ENCODE results near the gene NBPF1. TPM values are rescaled to one million over a fixed set of nuclear protein-coding genes. Genes with fewer than 3 reads are reported as not detected.
A peak's percentile ranks its signal among the peaks of the same experiment; 100 is the strongest.
"Not testable (repeated sequence)": the region's sequence is repeated elsewhere in the genome, so short reads cannot be mapped to it uniquely, and the experiment has no call there.

The NBPF1 gene
- total and polyA plus RNA-seq, 4 donors, result 7.9 to 55.0 (median 12.6) TPM

- H3K4me3 ChIP-seq (ENCODE audit: low read length in 2 of 2); H3K9me3 ChIP-seq (ENCODE audit: control insufficient read depth, low read length); ATAC-seq (ENCODE audit: low FRiP score); intact Hi-C loops (cut with DNase I); H3K27ac ChIP-seq (ENCODE audit: low read depth in 1 of 2, low read length in 2 of 2); H3K36me3 ChIP-seq (ENCODE audit: control insufficient read depth in 1 of 2, insufficient read depth in 2 of 2, low read length in 1 of 2); H3K27me3 ChIP-seq (ENCODE audit: control insufficient read depth in 1 of 2, insufficient read depth in 2 of 2, low read length in 1 of 2); H3K4me1 ChIP-seq (ENCODE audit: control insufficient read depth in 1 of 2, insufficient read depth in 2 of 2, low read length in 2 of 2): not testable (repeated sequence)
- 93 to 94% methylated on average over 6 of the region's 6 CpGs for WGBS, 2 donors
- peak in 1 of 2 donors; percentile 70 for DNase-seq
These were observed 20.3 kb upstream of the NBPF1 start for GRCh38 chr1:16633540-16634282.

- H3K9me3 ChIP-seq (ENCODE audit: control insufficient read depth, low read length); intact Hi-C loops (cut with DNase I); H3K4me3 ChIP-seq (ENCODE audit: low read length in 2 of 2); H3K27ac ChIP-seq (ENCODE audit: low read depth in 1 of 2, low read length in 2 of 2); H3K36me3 ChIP-seq (ENCODE audit: control insufficient read depth in 1 of 2, insufficient read depth in 2 of 2, low read length in 1 of 2); H3K27me3 ChIP-seq (ENCODE audit: control insufficient read depth in 1 of 2, insufficient read depth in 2 of 2, low read length in 1 of 2); ATAC-seq (ENCODE audit: low FRiP score); H3K4me1 ChIP-seq (ENCODE audit: control insufficient read depth in 1 of 2, insufficient read depth in 2 of 2, low read length in 2 of 2): not testable (repeated sequence)
- 94 to 95% methylated on average over 14 of the region's 14 CpGs for WGBS, 2 donors
- peak; percentile 41 to 73 for DNase-seq
These were observed 18.9 kb upstream of the NBPF1 start for GRCh38 chr1:16632044-16632850.

GRCh38 chr1:16631248-16632043 lies 18.1 kb upstream of the NBPF1 start:
- peak; percentile 58 to 76 for DNase-seq
- WGBS, 2 donors, result 90 to 93% methylated on average over 20 of the region's 20 CpGs
- no peaks in the 10 kb centered on the region for H3K27me3 ChIP-seq (ENCODE audit: control insufficient read depth in 1 of 2, insufficient read depth in 2 of 2, low read length in 1 of 2)
- no peaks in the 10 kb centered on the region for H3K4me1 ChIP-seq (ENCODE audit: control insufficient read depth in 1 of 2, insufficient read depth in 2 of 2, low read length in 2 of 2)
- ATAC-seq (ENCODE audit: low FRiP score), result peak; percentile 0
- H3K27ac ChIP-seq (ENCODE audit: low read depth in 1 of 2, low read length in 2 of 2), result no peak overlapping the region
- intact Hi-C loops (cut with DNase I), result no loop called here
- no peaks in the 10 kb centered on the region for H3K9me3 ChIP-seq (ENCODE audit: control insufficient read depth, low read length)
- peaks cover 3 to 10% of the 10 kb centered on the region in 2 donors for H3K36me3 ChIP-seq (ENCODE audit: control insufficient read depth in 1 of 2, insufficient read depth in 2 of 2, low read length in 1 of 2)
- no peak overlapping the region for H3K4me3 ChIP-seq (ENCODE audit: low read length in 2 of 2)

GRCh38 chr1:16630661-16631247 lies 17.4 kb upstream of the NBPF1 start:
- H3K36me3 ChIP-seq (ENCODE audit: control insufficient read depth in 1 of 2, insufficient read depth in 2 of 2, low read length in 1 of 2), result peaks cover 3 to 12% of the 10 kb centered on the region in 2 donors
- ATAC-seq (ENCODE audit: low FRiP score), result peak; percentile 0

GRCh38 chr1:16629916-16630530 lies 16.7 kb upstream of the NBPF1 start:
- ATAC-seq (ENCODE audit: low FRiP score); H3K4me1 ChIP-seq (ENCODE audit: control insufficient read depth in 1 of 2, insufficient read depth in 2 of 2, low read length in 2 of 2); H3K4me3 ChIP-seq (ENCODE audit: low read length in 2 of 2); H3K27me3 ChIP-seq (ENCODE audit: control insufficient read depth in 1 of 2, insufficient read depth in 2 of 2, low read length in 1 of 2); intact Hi-C loops (cut with DNase I); H3K9me3 ChIP-seq (ENCODE audit: control insufficient read depth, low read length); H3K27ac ChIP-seq (ENCODE audit: low read depth in 1 of 2, low read length in 2 of 2): not testable (repeated sequence)
- H3K36me3 ChIP-seq (ENCODE audit: control insufficient read depth in 1 of 2, insufficient read depth in 2 of 2, low read length in 1 of 2), result peaks cover 3 to 16% of the 10 kb centered on the region in 2 donors
- WGBS, 2 donors, result 94 to 95% methylated on average over 21 of the region's 21 CpGs
- peak; percentile 58 to 80 for DNase-seq

More at GRCh38 chr1:16630661-16631247, 17.4 kb upstream of the NBPF1 start:
- no peaks in the 10 kb centered on the region for H3K27me3 ChIP-seq (ENCODE audit: control insufficient read depth in 1 of 2, insufficient read depth in 2 of 2, low read length in 1 of 2)
- H3K4me1 ChIP-seq (ENCODE audit: control insufficient read depth in 1 of 2, insufficient read depth in 2 of 2, low read length in 2 of 2), result no peaks in the 10 kb centered on the region
- no peak overlapping the region for H3K27ac ChIP-seq (ENCODE audit: low read depth in 1 of 2, low read length in 2 of 2)
- 83 to 90% methylated on average over 36 of the region's 36 CpGs for WGBS, 2 donors
- DNase-seq, result peak; percentile 56 to 81
- intact Hi-C loops (cut with DNase I), result no loop called here
- no peaks in the 10 kb centered on the region for H3K9me3 ChIP-seq (ENCODE audit: control insufficient read depth, low read length)
- no peak overlapping the region for H3K4me3 ChIP-seq (ENCODE audit: low read length in 2 of 2)

- 90% methylated on average over 19 of the region's 19 CpGs for WGBS, 2 donors
- no peaks in the 10 kb centered on the region for H3K27me3 ChIP-seq (ENCODE audit: control insufficient read depth in 1 of 2, insufficient read depth in 2 of 2, low read length in 1 of 2)
- intact Hi-C loops (cut with DNase I), result no loop called here
- ATAC-seq (ENCODE audit: low FRiP score) (no peak), DNase-seq (peak; percentile 56 to 83)
- peaks cover 3 to 16% of the 10 kb centered on the region in 2 donors for H3K36me3 ChIP-seq (ENCODE audit: control insufficient read depth in 1 of 2, insufficient read depth in 2 of 2, low read length in 1 of 2)
- H3K27ac ChIP-seq (ENCODE audit: low read depth in 1 of 2, low read length in 2 of 2), result no peak overlapping the region
- H3K9me3 ChIP-seq (ENCODE audit: control insufficient read depth, low read length), result no peaks in the 10 kb centered on the region
- H3K4me3 ChIP-seq (ENCODE audit: low read length in 2 of 2), result no peak overlapping the region
- no peaks in the 10 kb centered on the region for H3K4me1 ChIP-seq (ENCODE audit: control insufficient read depth in 1 of 2, insufficient read depth in 2 of 2, low read length in 2 of 2)
These were observed 15.2 kb upstream of the NBPF1 start for GRCh38 chr1:16628361-16629111.

GRCh38 chr1:16626409-16626983 lies 13.1 kb upstream of the NBPF1 start:
- H3K9me3 ChIP-seq (ENCODE audit: control insufficient read depth, low read length); H3K4me3 ChIP-seq (ENCODE audit: low read length in 2 of 2): not testable (repeated sequence)
- peak in 1 of 2 donors; percentile 32 for DNase-seq

More at GRCh38 chr1:16626409-16626983, 13.1 kb upstream of the NBPF1 start:
- H3K27ac ChIP-seq (ENCODE audit: low read depth in 1 of 2, low read length in 2 of 2); intact Hi-C loops (cut with DNase I); ATAC-seq (ENCODE audit: low FRiP score); H3K27me3 ChIP-seq (ENCODE audit: control insufficient read depth in 1 of 2, insufficient read depth in 2 of 2, low read length in 1 of 2); H3K4me1 ChIP-seq (ENCODE audit: control insufficient read depth in 1 of 2, insufficient read depth in 2 of 2, low read length in 2 of 2): not testable (repeated sequence)
- WGBS, 2 donors, result 76 to 83% methylated on average over 15 of the region's 15 CpGs
- peaks cover 3 to 14% of the 10 kb centered on the region in 2 donors for H3K36me3 ChIP-seq (ENCODE audit: control insufficient read depth in 1 of 2, insufficient read depth in 2 of 2, low read length in 1 of 2)

All from aorta (tissue), 5 donors.